SJSA1 (cell line): ENCODE results near the gene INHBB. TPM values are rescaled to one million over a fixed set of nuclear protein-coding genes. Genes with fewer than 3 reads are reported as not detected.

Experiments used
- DNase-seq, 2 experiments: peaks; one replicate each; pipeline ENCODE4 v3.0.0-alpha.2; 2015 to 2020; ENCODE audit warnings: low spot score in 2 of 2, low read depth in 1 of 2
- H3K27ac ChIP-seq: fragments of 250-450 bp; sonication (Bioruptor Pico); 2 replicates; pipeline ENCODE4 v1.5.1; 2020; ENCODE audit warnings: mild to moderate bottlenecking, moderate library complexity
- H3K27me3 ChIP-seq: fragments of 250-450 bp; sonication (Bioruptor Pico); replicated peaks from 2 replicates; pipeline ENCODE4 v1.5.1; 2020; ENCODE audit warnings: mild to moderate bottlenecking, moderate library complexity
- H3K36me3 ChIP-seq: fragments of 250-450 bp; sonication (Bioruptor Pico); 2 replicates; pipeline ENCODE4 v1.5.1; 2020; ENCODE audit warnings: mild to moderate bottlenecking
- H3K4me1 ChIP-seq: fragments of 250-450 bp; sonication (Bioruptor Pico); replicated peaks from 2 replicates; pipeline ENCODE4 v1.6.1; 2021; ENCODE audit warnings: mild to moderate bottlenecking
- H3K4me3 ChIP-seq: fragments of 250-450 bp; sonication (Bioruptor Pico); 2 replicates; pipeline ENCODE4 v1.5.1; 2020; ENCODE audit warnings: mild to moderate bottlenecking
- H3K9me3 ChIP-seq: fragments of 250-450 bp; sonication (Bioruptor Pico); replicated peaks from 2 replicates; pipeline ENCODE4 v1.5.1; 2020; ENCODE audit warnings: mild to moderate bottlenecking
- total RNA-seq: library from RNA; depleted of rRNA; stranded (reverse); fragments of >200 nt; shearing (Covaris generic); gene quantifications from 2 replicates; pipeline ENCODE4 v1.2.3, GENCODE V29; 2014

The INHBB gene
- total RNA-seq, 1 experiment from 2014 or later = 0.16 TPM

- no peaks in the 10 kb centered on the region; the same call in 1 of the 2 replicates for H3K27me3 ChIP-seq
- H3K27ac ChIP-seq = no peak overlapping the region
- no peak for DNase-seq
- no peak overlapping the region for H3K4me3 ChIP-seq
- H3K9me3 ChIP-seq = no peaks in the 10 kb centered on the region
- H3K36me3 ChIP-seq = no peaks in the 10 kb centered on the region
- no peaks in the 10 kb centered on the region; the same call in 1 of the 2 replicates for H3K4me1 ChIP-seq
Observed at GRCh38 chr2:120360307-120360855, 14.4 kb downstream of the INHBB start.

- H3K27me3 ChIP-seq = no peaks in the 10 kb centered on the region; the same call in 1 of the 2 replicates
Observed at GRCh38 chr2:120362926-120363325, 17.0 kb downstream of the INHBB start.

GRCh38 chr2:120365236-120365793 is 19.4 kb downstream of the INHBB start:
- H3K27me3 ChIP-seq = no peaks in the 10 kb centered on the region
- H3K36me3 ChIP-seq = no peaks in the 10 kb centered on the region
- H3K4me1 ChIP-seq = peaks cover 18% of the 10 kb centered on the region
- no peak for DNase-seq
- no peak overlapping the region for H3K4me3 ChIP-seq
- H3K9me3 ChIP-seq = no peaks in the 10 kb centered on the region
- no peak overlapping the region for H3K27ac ChIP-seq

More at GRCh38 chr2:120362926-120363325, 17.0 kb downstream of the INHBB start:
- Histone ChIP-seq H3K4me3 (no peak overlapping the region), H3K4me1 (peaks cover 12% of the 10 kb centered on the region), H3K27ac (no peak overlapping the region), H3K9me3 (no peaks in the 10 kb centered on the region), H3K36me3 (no peaks in the 10 kb centered on the region)
- DNase-seq = no peak

- no peaks in the 10 kb centered on the region for H3K9me3 ChIP-seq
- H3K4me1 ChIP-seq = peaks cover 18% of the 10 kb centered on the region
- H3K4me3 ChIP-seq = no peak overlapping the region
- H3K36me3 ChIP-seq = no peaks in the 10 kb centered on the region
- no peak overlapping the region for H3K27ac ChIP-seq
- 0 out of 2 replicates have a peak, but pooled peaks cover 3% of the 10 kb centered on the region for H3K27me3 ChIP-seq
- DNase-seq = no peak
Observed at GRCh38 chr2:120366698-120367097, 20.8 kb downstream of the INHBB start.

GRCh38 chr2:120367221-120367620 is 21.3 kb downstream of the INHBB start:
- H3K27me3 ChIP-seq = 0 out of 2 replicates have a peak, but pooled peaks cover 3% of the 10 kb centered on the region
- no peaks in the 10 kb centered on the region for H3K36me3 ChIP-seq
- peak overlapping the region; percentile 7; the same call in 1 of the 2 replicates for H3K27ac ChIP-seq
- H3K9me3 ChIP-seq = no peaks in the 10 kb centered on the region
- DNase-seq = no peak
- H3K4me3 ChIP-seq = no peak overlapping the region
- H3K4me1 ChIP-seq = peaks cover 18% of the 10 kb centered on the region

GRCh38 chr2:120367649-120368048 is 21.7 kb downstream of the INHBB start:
- H3K9me3 ChIP-seq = no peaks in the 10 kb centered on the region
- H3K36me3 ChIP-seq = no peaks in the 10 kb centered on the region
- peaks cover 18% of the 10 kb centered on the region for H3K4me1 ChIP-seq
- DNase-seq = peak; percentile 60
- H3K27me3 ChIP-seq = 0 out of 2 replicates have a peak, but pooled peaks cover 3% of the 10 kb centered on the region
- H3K4me3 ChIP-seq = no peak overlapping the region
- H3K27ac ChIP-seq = peak overlapping the region; percentile 41

- no peak for DNase-seq
- no peaks in the 10 kb centered on the region for H3K9me3 ChIP-seq
- H3K4me3 ChIP-seq = no peak overlapping the region
- 0 out of 2 replicates have a peak, but pooled peaks cover 3% of the 10 kb centered on the region for H3K27me3 ChIP-seq
- H3K27ac ChIP-seq = peak overlapping the region; percentile 41
- H3K36me3 ChIP-seq = no peaks in the 10 kb centered on the region
- peaks cover 18% of the 10 kb centered on the region for H3K4me1 ChIP-seq
Observed at GRCh38 chr2:120368086-120368485, 22.1 kb downstream of the INHBB start.

GRCh38 chr2:120369250-120369649 is 23.3 kb downstream of the INHBB start:
- peaks cover 18% of the 10 kb centered on the region for H3K4me1 ChIP-seq
- DNase-seq = no peak
- H3K27ac ChIP-seq = no peak overlapping the region
- no peak overlapping the region for H3K4me3 ChIP-seq
- 0 out of 2 replicates have a peak, but pooled peaks cover 3% of the 10 kb centered on the region for H3K27me3 ChIP-seq
- H3K36me3 ChIP-seq = no peaks in the 10 kb centered on the region
- no peaks in the 10 kb centered on the region for H3K9me3 ChIP-seq

GRCh38 chr2:120371969-120372625 is 26.2 kb downstream of the INHBB start:
- Histone ChIP-seq H3K4me3 (no peak overlapping the region), H3K36me3 (no peaks in the 10 kb centered on the region), H3K27ac (no peak overlapping the region), H3K4me1 (peaks cover 14% of the 10 kb centered on the region), H3K9me3 (no peaks in the 10 kb centered on the region), H3K27me3 (peaks cover 11% of the 10 kb centered on the region)
- no peak for DNase-seq

- Histone ChIP-seq H3K27me3 (peaks cover 19% of the 10 kb centered on the region), H3K36me3 (no peaks in the 10 kb centered on the region), H3K4me1 (peaks cover 7% of the 10 kb centered on the region), H3K4me3 (no peak overlapping the region), H3K27ac (no peak overlapping the region), H3K9me3 (no peaks in the 10 kb centered on the region)
- DNase-seq = no peak
Observed at GRCh38 chr2:120372816-120373215, 26.9 kb downstream of the INHBB start.

- H3K27me3 ChIP-seq = peaks cover 25% of the 10 kb centered on the region
- no peak overlapping the region for H3K27ac ChIP-seq
- no peak overlapping the region for H3K4me3 ChIP-seq
- H3K9me3 ChIP-seq = no peaks in the 10 kb centered on the region
- DNase-seq = no peak
- H3K4me1 ChIP-seq = peaks cover under 1% of the 10 kb centered on the region; the same call in 1 of the 2 replicates
- H3K36me3 ChIP-seq = no peaks in the 10 kb centered on the region
Observed at GRCh38 chr2:120373424-120373823, 27.5 kb downstream of the INHBB start.

GRCh38 chr2:120374821-120375220 is 28.9 kb downstream of the INHBB start:
- peaks cover 28% of the 10 kb centered on the region for H3K27me3 ChIP-seq
- H3K27ac ChIP-seq = no peak overlapping the region
- DNase-seq = no peak
- no peaks in the 10 kb centered on the region for H3K36me3 ChIP-seq
- no peaks in the 10 kb centered on the region for H3K4me1 ChIP-seq
- no peaks in the 10 kb centered on the region for H3K9me3 ChIP-seq
- no peak overlapping the region for H3K4me3 ChIP-seq

GRCh38 chr2:120375251-120376020 is 29.5 kb downstream of the INHBB start:
- H3K27ac ChIP-seq = no peak overlapping the region
- H3K36me3 ChIP-seq = no peaks in the 10 kb centered on the region
- no peak for DNase-seq
- H3K27me3 ChIP-seq = peaks cover 30% of the 10 kb centered on the region
- H3K4me1 ChIP-seq = no peaks in the 10 kb centered on the region
- no peaks in the 10 kb centered on the region for H3K9me3 ChIP-seq
- no peak overlapping the region for H3K4me3 ChIP-seq
